ENCODE results near the gene ZMYM4.

GRCh38 chr1:35386290-35386689, 117.8 kb downstream of the ZMYM4 start:
- TF ChIP-seq CTCF (IDR thresholded peaks at IDR 0.05; ENCODE audit: low read depth, low read length): no peak
- no peak for TF ChIP-seq POLR2A (IDR thresholded peaks at IDR 0.05; ENCODE audit: extremely low read depth, insufficient read length)
- TF ChIP-seq MAX (IDR thresholded peaks at IDR 0.05; ENCODE audit: low read depth, low read length): no peak
- TF ChIP-seq MYC (IDR thresholded peaks at IDR 0.05; ENCODE audit: low read depth, low read length): no peak

All from NB4 (cell line).